T-helper 1 cell treated with Interleukin-12 subunit alpha and Interleukin-12 subunit beta and Interleukin-4 antibody, amounts not matched to agents 30 μg/mL and 1 μg/mL, for 36 hours (primary cell): ENCODE results near the gene PACSIN1.

ENCODE experiments used
- H3K27ac Mint-ChIP-seq: one replicate; pipeline ENCODE4 v1.8.0; 2021; ENCODE audit warnings: mild to moderate bottlenecking, mixed read lengths
- H3K27me3 Mint-ChIP-seq: one replicate; pipeline ENCODE4 v1.8.0; 2021; ENCODE audit warnings: low read depth, mixed read lengths
- H3K36me3 Mint-ChIP-seq: one replicate; pipeline ENCODE4 v1.8.0; 2021; ENCODE audit warnings: low read depth, mixed read lengths
- H3K4me1 Mint-ChIP-seq: one replicate; pipeline ENCODE4 v1.8.0; 2021; ENCODE audit warnings: low read depth, mixed read lengths
- H3K4me3 Mint-ChIP-seq: one replicate; pipeline ENCODE4 v1.8.0; 2021; ENCODE audit warnings: mild to moderate bottlenecking, moderate library complexity, mixed read lengths
- H3K9me3 Mint-ChIP-seq: one replicate; pipeline ENCODE4 v1.8.0; 2021; ENCODE audit warnings: mixed read lengths

PACSIN1 gene

GRCh38 chr6:34528996-34529664 lies 63.3 kb downstream of the PACSIN1 start:
- no peak overlapping the region for H3K27ac Mint-ChIP-seq
- no peaks in the 10 kb centered on the region for H3K9me3 Mint-ChIP-seq
- H3K4me3 Mint-ChIP-seq, result no peak overlapping the region
- no peaks in the 10 kb centered on the region for H3K36me3 Mint-ChIP-seq
- peaks cover 5% of the 10 kb centered on the region for H3K27me3 Mint-ChIP-seq
- peaks cover 7% of the 10 kb centered on the region for H3K4me1 Mint-ChIP-seq

GRCh38 chr6:34529665-34530327 lies 63.9 kb downstream of the PACSIN1 start:
- Mint-ChIP-seq H3K4me3 (no peak overlapping the region), H3K9me3 (no peaks in the 10 kb centered on the region), H3K27me3 (peaks cover 5% of the 10 kb centered on the region), H3K4me1 (peaks cover 7% of the 10 kb centered on the region), H3K27ac (no peak overlapping the region), H3K36me3 (no peaks in the 10 kb centered on the region)

GRCh38 chr6:34530753-34531365 lies 65.0 kb downstream of the PACSIN1 start:
- Mint-ChIP-seq H3K4me3 (no peak overlapping the region), H3K36me3 (no peaks in the 10 kb centered on the region), H3K9me3 (no peaks in the 10 kb centered on the region), H3K27me3 (peaks cover 5% of the 10 kb centered on the region), H3K27ac (no peak overlapping the region), H3K4me1 (peaks cover 7% of the 10 kb centered on the region)

GRCh38 chr6:34531580-34532201 lies 65.8 kb downstream of the PACSIN1 start:
- H3K27ac Mint-ChIP-seq, result no peak overlapping the region
- no peak overlapping the region for H3K4me3 Mint-ChIP-seq
- no peaks in the 10 kb centered on the region for H3K9me3 Mint-ChIP-seq
- H3K27me3 Mint-ChIP-seq, result peaks cover 5% of the 10 kb centered on the region
- no peaks in the 10 kb centered on the region for H3K36me3 Mint-ChIP-seq
- H3K4me1 Mint-ChIP-seq, result peaks cover 7% of the 10 kb centered on the region

- H3K9me3 Mint-ChIP-seq, result no peaks in the 10 kb centered on the region
- peaks cover 7% of the 10 kb centered on the region for H3K4me1 Mint-ChIP-seq
- no peak overlapping the region for H3K4me3 Mint-ChIP-seq
- no peak overlapping the region for H3K27ac Mint-ChIP-seq
- H3K27me3 Mint-ChIP-seq, result peaks cover 5% of the 10 kb centered on the region
- no peaks in the 10 kb centered on the region for H3K36me3 Mint-ChIP-seq
Measured at GRCh38 chr6:34532230-34532629, 66.4 kb downstream of the PACSIN1 start.

GRCh38 chr6:34534146-34534545 lies 68.3 kb downstream of the PACSIN1 start:
- no peaks in the 10 kb centered on the region for H3K9me3 Mint-ChIP-seq
- H3K4me1 Mint-ChIP-seq, result no peaks in the 10 kb centered on the region
- H3K4me3 Mint-ChIP-seq, result no peak overlapping the region
- no peak overlapping the region for H3K27ac Mint-ChIP-seq
- H3K27me3 Mint-ChIP-seq, result no peaks in the 10 kb centered on the region
- H3K36me3 Mint-ChIP-seq, result no peaks in the 10 kb centered on the region

- Mint-ChIP-seq H3K27me3 (no peaks in the 10 kb centered on the region), H3K4me3 (no peak overlapping the region), H3K4me1 (no peaks in the 10 kb centered on the region), H3K27ac (no peak overlapping the region), H3K9me3 (no peaks in the 10 kb centered on the region), H3K36me3 (no peaks in the 10 kb centered on the region)
Measured at GRCh38 chr6:34534656-34535055, 68.8 kb downstream of the PACSIN1 start.

GRCh38 chr6:34535199-34535598 lies 69.3 kb downstream of the PACSIN1 start:
- no peaks in the 10 kb centered on the region for H3K27me3 Mint-ChIP-seq
- no peaks in the 10 kb centered on the region for H3K9me3 Mint-ChIP-seq
- H3K27ac Mint-ChIP-seq, result no peak overlapping the region
- H3K4me1 Mint-ChIP-seq, result no peaks in the 10 kb centered on the region
- no peaks in the 10 kb centered on the region for H3K36me3 Mint-ChIP-seq
- H3K4me3 Mint-ChIP-seq, result no peak overlapping the region

GRCh38 chr6:34535646-34536045 lies 69.8 kb downstream of the PACSIN1 start:
- H3K9me3 Mint-ChIP-seq, result no peaks in the 10 kb centered on the region
- no peaks in the 10 kb centered on the region for H3K4me1 Mint-ChIP-seq
- H3K27me3 Mint-ChIP-seq, result no peaks in the 10 kb centered on the region
- H3K36me3 Mint-ChIP-seq, result no peaks in the 10 kb centered on the region
- H3K27ac Mint-ChIP-seq, result no peak overlapping the region
- no peak overlapping the region for H3K4me3 Mint-ChIP-seq

GRCh38 chr6:34536251-34536958 lies 70.5 kb downstream of the PACSIN1 start:
- Mint-ChIP-seq H3K4me3 (no peak overlapping the region), H3K27ac (no peak overlapping the region), H3K36me3 (no peaks in the 10 kb centered on the region), H3K27me3 (no peaks in the 10 kb centered on the region), H3K4me1 (no peaks in the 10 kb centered on the region), H3K9me3 (no peaks in the 10 kb centered on the region)

GRCh38 chr6:34536959-34537848 lies 71.3 kb downstream of the PACSIN1 start:
- H3K27ac Mint-ChIP-seq, result no peak overlapping the region
- H3K36me3 Mint-ChIP-seq, result no peaks in the 10 kb centered on the region
- no peaks in the 10 kb centered on the region for H3K4me1 Mint-ChIP-seq
- no peak overlapping the region for H3K4me3 Mint-ChIP-seq
- H3K9me3 Mint-ChIP-seq, result no peaks in the 10 kb centered on the region
- H3K27me3 Mint-ChIP-seq, result no peaks in the 10 kb centered on the region

GRCh38 chr6:34537922-34538550 lies 72.2 kb downstream of the PACSIN1 start:
- Mint-ChIP-seq H3K36me3 (no peaks in the 10 kb centered on the region), H3K27ac (no peak overlapping the region), H3K4me1 (no peaks in the 10 kb centered on the region), H3K4me3 (no peak overlapping the region), H3K9me3 (no peaks in the 10 kb centered on the region), H3K27me3 (no peaks in the 10 kb centered on the region)

- H3K27ac Mint-ChIP-seq, result no peak overlapping the region
- no peaks in the 10 kb centered on the region for H3K36me3 Mint-ChIP-seq
- H3K4me3 Mint-ChIP-seq, result no peak overlapping the region
- no peaks in the 10 kb centered on the region for H3K9me3 Mint-ChIP-seq
- no peaks in the 10 kb centered on the region for H3K4me1 Mint-ChIP-seq
- H3K27me3 Mint-ChIP-seq, result no peaks in the 10 kb centered on the region
Measured at GRCh38 chr6:34538581-34538980, 72.7 kb downstream of the PACSIN1 start.
